ENCODE data around the gene MNX1.

- TF ChIP-seq REST (IDR thresholded peaks at IDR 0.05; ENCODE audit: borderline replicate concordance): no peak
- TF ChIP-seq TAF1 (IDR thresholded peaks at IDR 0.05; ENCODE audit: low read depth): no peak
- no peak for TF ChIP-seq MXI1 (conservative IDR thresholded peaks at IDR 0.05; ENCODE audit: poor library complexity, severe bottlenecking)
- TF ChIP-seq, protein P1, sequence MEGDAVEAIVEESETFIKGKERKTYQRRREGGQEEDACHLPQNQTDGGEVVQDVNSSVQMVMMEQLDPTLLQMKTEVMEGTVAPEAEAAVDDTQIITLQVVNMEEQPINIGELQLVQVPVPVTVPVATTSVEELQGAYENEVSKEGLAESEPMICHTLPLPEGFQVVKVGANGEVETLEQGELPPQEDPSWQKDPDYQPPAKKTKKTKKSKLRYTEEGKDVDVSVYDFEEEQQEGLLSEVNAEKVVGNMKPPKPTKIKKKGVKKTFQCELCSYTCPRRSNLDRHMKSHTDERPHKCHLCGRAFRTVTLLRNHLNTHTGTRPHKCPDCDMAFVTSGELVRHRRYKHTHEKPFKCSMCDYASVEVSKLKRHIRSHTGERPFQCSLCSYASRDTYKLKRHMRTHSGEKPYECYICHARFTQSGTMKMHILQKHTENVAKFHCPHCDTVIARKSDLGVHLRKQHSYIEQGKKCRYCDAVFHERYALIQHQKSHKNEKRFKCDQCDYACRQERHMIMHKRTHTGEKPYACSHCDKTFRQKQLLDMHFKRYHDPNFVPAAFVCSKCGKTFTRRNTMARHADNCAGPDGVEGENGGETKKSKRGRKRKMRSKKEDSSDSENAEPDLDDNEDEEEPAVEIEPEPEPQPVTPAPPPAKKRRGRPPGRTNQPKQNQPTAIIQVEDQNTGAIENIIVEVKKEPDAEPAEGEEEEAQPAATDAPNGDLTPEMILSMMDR (IDR thresholded peaks at IDR 0.05; ENCODE audit: poor library complexity, severe bottlenecking): no peak
- no peak for TF ChIP-seq EZH2 (IDR thresholded peaks at IDR 0.05; ENCODE audit: borderline replicate concordance, insufficient read depth, low read length, poor library complexity, severe bottlenecking)
- no peak for TF ChIP-seq POLR2AphosphoS5 (IDR thresholded peaks at IDR 0.05)
- no peak for TF ChIP-seq RAD21 (conservative IDR thresholded peaks at IDR 0.05)
Measured at GRCh38 chr7:157006205-157006747, 4.2 kb downstream of the MNX1 start.

Measured in neural cell (in vitro differentiated cells).